ENCODE data around the gene SEZ6L. TPM values are rescaled to one million over a fixed set of nuclear protein-coding genes. Genes with fewer than 3 reads are reported as not detected.

The SEZ6L gene
- total RNA-seq, 4 donors from 2014 or later: 0.23 to 0.83 (median 0.49) TPM

GRCh38 chr22:26269572-26269971 is 100.3 kb downstream of the SEZ6L start:
- Histone ChIP-seq H3K36me3 (no peaks in the 10 kb centered on the region), H3K27ac (replicated peaks in 1 of 4) (no peak overlapping the region), H3K27me3 (peaks cover 0 to 62% (median 0%) of the 10 kb centered on the region in 4 donors), H3K9me3 (no peaks in the 10 kb centered on the region), H3K4me1 (no peaks in the 10 kb centered on the region), H3K4me3 (no peak overlapping the region)
- no peak for DNase-seq (ENCODE audit: extremely low spot score)
- intact Hi-C loops (cut with DNase I): no loop called here
- 59% methylated on average over 7 of the region's 7 CpGs for WGBS
- TF ChIP-seq CTCF (IDR thresholded peaks at IDR 0.05): no peak
- no peak for TF ChIP-seq POLR2A (IDR thresholded peaks at IDR 0.05; ENCODE audit: low read depth)
- no peak for TF ChIP-seq POLR2AphosphoS5 (IDR thresholded peaks at IDR 0.05)
- no peak for TF ChIP-seq EP300 (IDR thresholded peaks at IDR 0.05)

- Histone ChIP-seq H3K9me3 (no peaks in the 10 kb centered on the region), H3K4me3 (no peak overlapping the region), H3K4me1 (no peaks in the 10 kb centered on the region), H3K27ac (replicated peaks in 1 of 4) (no peak overlapping the region), H3K27me3 (peaks cover 0 to 54% (median 0%) of the 10 kb centered on the region in 4 donors), H3K36me3 (no peaks in the 10 kb centered on the region)
- WGBS: 39% methylated on average over 6 of the region's 6 CpGs
- no peak for DNase-seq (ENCODE audit: extremely low spot score)
- TF ChIP-seq CTCF (IDR thresholded peaks at IDR 0.05) (no peak), POLR2A (IDR thresholded peaks at IDR 0.05; ENCODE audit: low read depth) (no peak), EP300 (IDR thresholded peaks at IDR 0.05) (no peak), POLR2AphosphoS5 (IDR thresholded peaks at IDR 0.05) (no peak)
- intact Hi-C loops (cut with DNase I): no loop called here
Observed at GRCh38 chr22:26271427-26271826, 102.2 kb downstream of the SEZ6L start.

GRCh38 chr22:26273011-26273675 is 103.9 kb downstream of the SEZ6L start:
- intact Hi-C loops (cut with DNase I): no loop called here
- Histone ChIP-seq H3K36me3 (no peaks in the 10 kb centered on the region), H3K4me3 (no peak overlapping the region), H3K27me3 (peaks cover 0 to 50% (median 0%) of the 10 kb centered on the region in 4 donors), H3K27ac (replicated peaks in 1 of 4) (no peak overlapping the region), H3K4me1 (no peaks in the 10 kb centered on the region), H3K9me3 (no peaks in the 10 kb centered on the region)
- DNase-seq (ENCODE audit: extremely low spot score): no peak
- 66% methylated on average over 5 of the region's 12 CpGs for WGBS
- no peak for TF ChIP-seq CTCF (IDR thresholded peaks at IDR 0.05)
- no peak for TF ChIP-seq EP300 (IDR thresholded peaks at IDR 0.05)
- no peak for TF ChIP-seq POLR2A (IDR thresholded peaks at IDR 0.05; ENCODE audit: low read depth)
- TF ChIP-seq POLR2AphosphoS5 (IDR thresholded peaks at IDR 0.05): no peak

GRCh38 chr22:26276529-26277160 is 107.4 kb downstream of the SEZ6L start:
- no peaks in the 10 kb centered on the region for H3K4me1 ChIP-seq
- WGBS: 45% methylated on average over 11 of the region's 11 CpGs
- intact Hi-C loops (cut with DNase I): no loop called here
- peaks cover 0 to 45% (median 0%) of the 10 kb centered on the region in 4 donors for H3K27me3 ChIP-seq
- no peak overlapping the region for H3K4me3 ChIP-seq
- no peak overlapping the region for H3K27ac ChIP-seq (replicated peaks in 1 of 4)
- DNase-seq (ENCODE audit: extremely low spot score): no peak
- TF ChIP-seq EP300 (IDR thresholded peaks at IDR 0.05) (no peak), CTCF (IDR thresholded peaks at IDR 0.05) (no peak), POLR2AphosphoS5 (IDR thresholded peaks at IDR 0.05) (no peak), POLR2A (IDR thresholded peaks at IDR 0.05; ENCODE audit: low read depth) (no peak)
- H3K36me3 ChIP-seq: no peaks in the 10 kb centered on the region
- H3K9me3 ChIP-seq: no peaks in the 10 kb centered on the region
